ENCODE results near the gene SLC22A7. TPM values are rescaled to one million over a fixed set of nuclear protein-coding genes. Genes with fewer than 3 reads are reported as not detected.

The SLC22A7 gene
- total and polyA plus RNA-seq, 2 experiments from 2014 or later = 0.31 TPM; not detected in 1

GRCh38 chr6:43286456-43286979 lies 11.5 kb upstream of the SLC22A7 start:
- Histone ChIP-seq H3K27me3 (ENCODE audit: insufficient read depth) (peaks cover 24% of the 10 kb centered on the region), H3K9me2 (ENCODE audit: insufficient read depth) (no peaks in the 10 kb centered on the region), H3K4me1 (ENCODE audit: insufficient read depth) (peaks cover 4% of the 10 kb centered on the region; the same call in 1 of the 2 replicates), H3K27ac (ENCODE audit: low read depth) (no peak overlapping the region), H4K20me1 (replicated peaks; ENCODE audit: insufficient read depth) (no peaks in the 10 kb centered on the region), H3F3A (replicated peaks; ENCODE audit: low read depth) (no peaks in the 10 kb centered on the region), H2AFZ (no peak overlapping the region), H3K4me3 (no peak overlapping the region), H3K79me2 (replicated peaks; ENCODE audit: insufficient read depth) (no peaks in the 10 kb centered on the region), H3K36me3 (ENCODE audit: insufficient read depth) (no peaks in the 10 kb centered on the region), H3K4me2 (no peak overlapping the region)
- no peak overlapping the region for H3K27ac Mint-ChIP-seq
- H3K4me3 Mint-ChIP-seq = no peak overlapping the region
- peaks cover 12% of the 10 kb centered on the region for H3K4me1 Mint-ChIP-seq
- no peaks in the 10 kb centered on the region for H3K36me3 Mint-ChIP-seq (ENCODE audit: low read depth)
- TF ChIP-seq NANOG (IDR thresholded peaks at IDR 0.05; ENCODE audit: borderline replicate concordance) = no peak
- TF ChIP-seq, protein P1, sequence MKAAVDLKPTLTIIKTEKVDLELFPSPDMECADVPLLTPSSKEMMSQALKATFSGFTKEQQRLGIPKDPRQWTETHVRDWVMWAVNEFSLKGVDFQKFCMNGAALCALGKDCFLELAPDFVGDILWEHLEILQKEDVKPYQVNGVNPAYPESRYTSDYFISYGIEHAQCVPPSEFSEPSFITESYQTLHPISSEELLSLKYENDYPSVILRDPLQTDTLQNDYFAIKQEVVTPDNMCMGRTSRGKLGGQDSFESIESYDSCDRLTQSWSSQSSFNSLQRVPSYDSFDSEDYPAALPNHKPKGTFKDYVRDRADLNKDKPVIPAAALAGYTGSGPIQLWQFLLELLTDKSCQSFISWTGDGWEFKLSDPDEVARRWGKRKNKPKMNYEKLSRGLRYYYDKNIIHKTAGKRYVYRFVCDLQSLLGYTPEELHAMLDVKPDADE (IDR thresholded peaks at IDR 0.05) = no peak
- no peak for TF ChIP-seq CTCF (conservative IDR thresholded peaks at IDR 0.05; ENCODE audit: low read depth in 2 of 2)
- TF ChIP-seq CREB1 (CRISPR knock-in tag; IDR thresholded peaks at IDR 0.05; ENCODE audit: low read depth) = no peak
- TF ChIP-seq ZNF331 (CRISPR knock-in tag; IDR thresholded peaks at IDR 0.05; ENCODE audit: low read depth) = no peak
- no peak for TF ChIP-seq POLR2AphosphoS5 (IDR thresholded peaks at IDR 0.05; ENCODE audit: low read depth)
- TF ChIP-seq STAT1 (IDR thresholded peaks at IDR 0.05; ENCODE audit: unreplicated experiment) = no peak
- TF ChIP-seq, protein P2, sequence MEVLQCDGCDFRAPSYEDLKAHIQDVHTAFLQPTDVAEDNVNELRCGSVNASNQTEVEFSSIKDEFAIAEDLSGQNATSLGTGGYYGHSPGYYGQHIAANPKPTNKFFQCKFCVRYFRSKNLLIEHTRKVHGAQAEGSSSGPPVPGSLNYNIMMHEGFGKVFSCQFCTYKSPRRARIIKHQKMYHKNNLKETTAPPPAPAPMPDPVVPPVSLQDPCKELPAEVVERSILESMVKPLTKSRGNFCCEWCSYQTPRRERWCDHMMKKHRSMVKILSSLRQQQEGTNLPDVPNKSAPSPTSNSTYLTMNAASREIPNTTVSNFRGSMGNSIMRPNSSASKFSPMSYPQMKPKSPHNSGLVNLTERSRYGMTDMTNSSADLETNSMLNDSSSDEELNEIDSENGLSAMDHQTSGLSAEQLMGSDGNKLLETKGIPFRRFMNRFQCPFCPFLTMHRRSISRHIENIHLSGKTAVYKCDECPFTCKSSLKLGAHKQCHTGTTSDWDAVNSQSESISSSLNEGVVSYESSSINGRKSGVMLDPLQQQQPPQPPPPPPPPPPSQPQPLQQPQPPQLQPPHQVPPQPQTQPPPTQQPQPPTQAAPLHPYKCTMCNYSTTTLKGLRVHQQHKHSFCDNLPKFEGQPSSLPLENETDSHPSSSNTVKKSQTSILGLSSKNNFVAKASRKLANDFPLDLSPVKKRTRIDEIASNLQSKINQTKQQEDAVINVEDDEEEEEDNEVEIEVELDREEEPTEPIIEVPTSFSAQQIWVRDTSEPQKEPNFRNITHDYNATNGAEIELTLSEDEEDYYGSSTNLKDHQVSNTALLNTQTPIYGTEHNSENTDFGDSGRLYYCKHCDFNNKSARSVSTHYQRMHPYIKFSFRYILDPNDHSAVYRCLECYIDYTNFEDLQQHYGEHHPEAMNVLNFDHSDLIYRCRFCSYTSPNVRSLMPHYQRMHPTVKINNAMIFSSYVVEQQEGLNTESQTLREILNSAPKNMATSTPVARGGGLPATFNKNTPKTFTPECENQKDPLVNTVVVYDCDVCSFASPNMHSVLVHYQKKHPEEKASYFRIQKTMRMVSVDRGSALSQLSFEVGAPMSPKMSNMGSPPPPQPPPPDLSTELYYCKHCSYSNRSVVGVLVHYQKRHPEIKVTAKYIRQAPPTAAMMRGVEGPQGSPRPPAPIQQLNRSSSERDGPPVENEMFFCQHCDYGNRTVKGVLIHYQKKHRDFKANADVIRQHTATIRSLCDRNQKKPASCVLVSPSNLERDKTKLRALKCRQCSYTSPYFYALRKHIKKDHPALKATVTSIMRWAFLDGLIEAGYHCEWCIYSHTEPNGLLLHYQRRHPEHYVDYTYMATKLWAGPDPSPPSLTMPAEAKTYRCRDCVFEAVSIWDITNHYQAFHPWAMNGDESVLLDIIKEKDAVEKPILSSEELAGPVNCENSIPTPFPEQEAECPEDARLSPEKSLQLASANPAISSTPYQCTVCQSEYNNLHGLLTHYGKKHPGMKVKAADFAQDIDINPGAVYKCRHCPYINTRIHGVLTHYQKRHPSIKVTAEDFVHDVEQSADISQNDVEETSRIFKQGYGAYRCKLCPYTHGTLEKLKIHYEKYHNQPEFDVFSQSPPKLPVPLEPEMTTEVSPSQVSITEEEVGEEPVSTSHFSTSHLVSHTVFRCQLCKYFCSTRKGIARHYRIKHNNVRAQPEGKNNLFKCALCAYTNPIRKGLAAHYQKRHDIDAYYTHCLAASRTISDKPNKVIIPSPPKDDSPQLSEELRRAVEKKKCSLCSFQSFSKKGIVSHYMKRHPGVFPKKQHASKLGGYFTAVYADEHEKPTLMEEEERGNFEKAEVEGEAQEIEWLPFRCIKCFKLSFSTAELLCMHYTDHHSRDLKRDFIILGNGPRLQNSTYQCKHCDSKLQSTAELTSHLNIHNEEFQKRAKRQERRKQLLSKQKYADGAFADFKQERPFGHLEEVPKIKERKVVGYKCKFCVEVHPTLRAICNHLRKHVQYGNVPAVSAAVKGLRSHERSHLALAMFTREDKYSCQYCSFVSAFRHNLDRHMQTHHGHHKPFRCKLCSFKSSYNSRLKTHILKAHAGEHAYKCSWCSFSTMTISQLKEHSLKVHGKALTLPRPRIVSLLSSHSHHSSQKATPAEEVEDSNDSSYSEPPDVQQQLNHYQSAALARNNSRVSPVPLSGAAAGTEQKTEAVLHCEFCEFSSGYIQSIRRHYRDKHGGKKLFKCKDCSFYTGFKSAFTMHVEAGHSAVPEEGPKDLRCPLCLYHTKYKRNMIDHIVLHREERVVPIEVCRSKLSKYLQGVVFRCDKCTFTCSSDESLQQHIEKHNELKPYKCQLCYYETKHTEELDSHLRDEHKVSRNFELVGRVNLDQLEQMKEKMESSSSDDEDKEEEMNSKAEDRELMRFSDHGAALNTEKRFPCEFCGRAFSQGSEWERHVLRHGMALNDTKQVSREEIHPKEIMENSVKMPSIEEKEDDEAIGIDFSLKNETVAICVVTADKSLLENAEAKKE (CRISPR knock-in tag; IDR thresholded peaks at IDR 0.05) = no peak
- no peak for TF ChIP-seq ZNF114 (CRISPR knock-in tag; IDR thresholded peaks at IDR 0.05)
- TF ChIP-seq REST (IDR thresholded peaks at IDR 0.05; ENCODE audit: unreplicated experiment) = no peak
- no peak for TF ChIP-seq JUNB (IDR thresholded peaks at IDR 0.05; ENCODE audit: unreplicated experiment)
- TF ChIP-seq EZH2phosphoT487 (IDR thresholded peaks at IDR 0.05; ENCODE audit: unreplicated experiment) = no peak
- H3K9me3 Mint-ChIP-seq = no peaks in the 10 kb centered on the region
- no peak for DNase-seq (ENCODE audit: low spot score)
- ATAC-seq = no peak
- peaks cover 27% of the 10 kb centered on the region for H3K27me3 Mint-ChIP-seq (ENCODE audit: insufficient read depth, low read depth, poor library complexity)
